ENCODE data around the gene ETV6.

Gene ETV6

GRCh38 chr12:11854011-11854499, 204.6 kb downstream of the ETV6 start:
- Mint-ChIP-seq H3K9me3 (no peaks in the 10 kb centered on the region), H3K4me1 (peaks cover 9% of the 10 kb centered on the region), H3K27ac (no peak overlapping the region)

GRCh38 chr12:11855983-11856374, 206.5 kb downstream of the ETV6 start:
- Mint-ChIP-seq H3K4me1 (peaks cover 9% of the 10 kb centered on the region), H3K27me3 (no peaks in the 10 kb centered on the region), H3K36me3 (peaks cover 49% of the 10 kb centered on the region), H3K9me3 (no peaks in the 10 kb centered on the region), H3K27ac (peak overlapping the region; percentile 28), H3K4me3 (peak overlapping the region; percentile 47)
- ATAC-seq (ENCODE audit: low read depth): no peak
- no peak for DNase-seq (ENCODE audit: low spot score in 2 of 2)

More at GRCh38 chr12:11854011-11854499, 204.6 kb downstream of the ETV6 start:
- ATAC-seq (ENCODE audit: low read depth): no peak
- peaks cover 45% of the 10 kb centered on the region for H3K36me3 Mint-ChIP-seq
- no peaks in the 10 kb centered on the region for H3K27me3 Mint-ChIP-seq
- no peak overlapping the region for H3K4me3 Mint-ChIP-seq
- no peak for DNase-seq (ENCODE audit: low spot score in 2 of 2)

GRCh38 chr12:11856971-11857370, 207.5 kb downstream of the ETV6 start:
- H3K36me3 Mint-ChIP-seq: peaks cover 54% of the 10 kb centered on the region
- no peaks in the 10 kb centered on the region for H3K9me3 Mint-ChIP-seq
- DNase-seq (ENCODE audit: low spot score in 2 of 2) (no peak), ATAC-seq (ENCODE audit: low read depth) (no peak)
- peak overlapping the region; percentile 28 for H3K27ac Mint-ChIP-seq
- no peak overlapping the region for H3K4me3 Mint-ChIP-seq
- no peaks in the 10 kb centered on the region for H3K27me3 Mint-ChIP-seq
- H3K4me1 Mint-ChIP-seq: peaks cover 12% of the 10 kb centered on the region

GRCh38 chr12:11859705-11860425, 210.4 kb downstream of the ETV6 start:
- Mint-ChIP-seq H3K9me3 (no peaks in the 10 kb centered on the region), H3K27ac (peak overlapping the region; percentile 60), H3K4me1 (peaks cover 20% of the 10 kb centered on the region), H3K27me3 (no peaks in the 10 kb centered on the region), H3K4me3 (no peak overlapping the region), H3K36me3 (peaks cover 64% of the 10 kb centered on the region)
- ATAC-seq (ENCODE audit: low read depth): no peak
- DNase-seq (ENCODE audit: low spot score in 2 of 2): no peak

GRCh38 chr12:11861155-11861863, 211.8 kb downstream of the ETV6 start:
- Mint-ChIP-seq H3K9me3 (peaks cover 8% of the 10 kb centered on the region), H3K27ac (peak overlapping the region; percentile 77), H3K36me3 (peaks cover 66% of the 10 kb centered on the region), H3K27me3 (no peaks in the 10 kb centered on the region), H3K4me3 (no peak overlapping the region), H3K4me1 (peaks cover 12% of the 10 kb centered on the region)
- no peak for DNase-seq (ENCODE audit: low spot score in 2 of 2)
- no peak for ATAC-seq (ENCODE audit: low read depth)

GRCh38 chr12:11861864-11862600, 212.6 kb downstream of the ETV6 start:
- Mint-ChIP-seq H3K36me3 (peaks cover 66% of the 10 kb centered on the region), H3K27ac (peak overlapping the region; percentile 87), H3K27me3 (no peaks in the 10 kb centered on the region), H3K4me1 (peaks cover 11% of the 10 kb centered on the region), H3K4me3 (no peak overlapping the region), H3K9me3 (peaks cover 11% of the 10 kb centered on the region)
- ATAC-seq (ENCODE audit: low read depth) (no peak), DNase-seq (ENCODE audit: low spot score in 2 of 2) (no peak)

GRCh38 chr12:11862798-11863197, 213.3 kb downstream of the ETV6 start:
- H3K27ac Mint-ChIP-seq: peak overlapping the region; percentile 87

GRCh38 chr12:11863478-11863906, 214.0 kb downstream of the ETV6 start:
- H3K4me1 Mint-ChIP-seq: peaks cover 11% of the 10 kb centered on the region
- H3K9me3 Mint-ChIP-seq: peaks cover 11% of the 10 kb centered on the region
- no peak overlapping the region for H3K4me3 Mint-ChIP-seq
- H3K27me3 Mint-ChIP-seq: no peaks in the 10 kb centered on the region
- peaks cover 63% of the 10 kb centered on the region for H3K36me3 Mint-ChIP-seq
- DNase-seq (ENCODE audit: low spot score in 2 of 2) (no peak), ATAC-seq (ENCODE audit: low read depth) (no peak)
- H3K27ac Mint-ChIP-seq: peak overlapping the region; percentile 87

More at GRCh38 chr12:11862798-11863197, 213.3 kb downstream of the ETV6 start:
- peaks cover 62% of the 10 kb centered on the region for H3K36me3 Mint-ChIP-seq
- DNase-seq (ENCODE audit: low spot score in 2 of 2) (no peak), ATAC-seq (ENCODE audit: low read depth) (no peak)
- H3K4me1 Mint-ChIP-seq: peaks cover 11% of the 10 kb centered on the region
- no peaks in the 10 kb centered on the region for H3K27me3 Mint-ChIP-seq
- no peak overlapping the region for H3K4me3 Mint-ChIP-seq
- peaks cover 11% of the 10 kb centered on the region for H3K9me3 Mint-ChIP-seq

- ATAC-seq (ENCODE audit: low read depth) (no peak), DNase-seq (ENCODE audit: low spot score in 2 of 2) (no peak)
- H3K36me3 Mint-ChIP-seq: peaks cover 59% of the 10 kb centered on the region
- H3K27me3 Mint-ChIP-seq: no peaks in the 10 kb centered on the region
- peak overlapping the region; percentile 35 for H3K27ac Mint-ChIP-seq
- peaks cover 11% of the 10 kb centered on the region for H3K4me1 Mint-ChIP-seq
- H3K9me3 Mint-ChIP-seq: peaks cover 11% of the 10 kb centered on the region
- H3K4me3 Mint-ChIP-seq: no peak overlapping the region
Observed at GRCh38 chr12:11863988-11864387, 214.5 kb downstream of the ETV6 start.

GRCh38 chr12:11865824-11866223, 216.3 kb downstream of the ETV6 start:
- Mint-ChIP-seq H3K4me3 (no peak overlapping the region), H3K36me3 (peaks cover 67% of the 10 kb centered on the region), H3K27ac (peak overlapping the region; percentile 26), H3K4me1 (peaks cover 11% of the 10 kb centered on the region), H3K9me3 (peaks cover 11% of the 10 kb centered on the region), H3K27me3 (no peaks in the 10 kb centered on the region)
- DNase-seq (ENCODE audit: low spot score in 2 of 2): no peak
- ATAC-seq (ENCODE audit: low read depth): no peak

GRCh38 chr12:11868027-11868426, 218.6 kb downstream of the ETV6 start:
- H3K27me3 Mint-ChIP-seq: no peaks in the 10 kb centered on the region

GRCh38 chr12:11869406-11869805, 219.9 kb downstream of the ETV6 start:
- Mint-ChIP-seq H3K4me3 (no peak overlapping the region), H3K4me1 (no peaks in the 10 kb centered on the region), H3K27ac (no peak overlapping the region), H3K9me3 (peaks cover 11% of the 10 kb centered on the region), H3K27me3 (no peaks in the 10 kb centered on the region), H3K36me3 (peaks cover 52% of the 10 kb centered on the region)
- DNase-seq (ENCODE audit: low spot score in 2 of 2) (no peak), ATAC-seq (ENCODE audit: low read depth) (no peak)

More at GRCh38 chr12:11868027-11868426, 218.6 kb downstream of the ETV6 start:
- Mint-ChIP-seq H3K4me3 (no peak overlapping the region), H3K4me1 (peaks cover 2% of the 10 kb centered on the region), H3K27ac (no peak overlapping the region), H3K9me3 (peaks cover 11% of the 10 kb centered on the region), H3K36me3 (peaks cover 63% of the 10 kb centered on the region)
- DNase-seq (ENCODE audit: low spot score in 2 of 2): no peak
- ATAC-seq (ENCODE audit: low read depth): no peak

GRCh38 chr12:11870041-11870451, 220.6 kb downstream of the ETV6 start:
- no peak for DNase-seq (ENCODE audit: low spot score in 2 of 2)
- Mint-ChIP-seq H3K4me3 (no peak overlapping the region), H3K36me3 (peaks cover 49% of the 10 kb centered on the region), H3K27me3 (no peaks in the 10 kb centered on the region), H3K9me3 (peaks cover 11% of the 10 kb centered on the region), H3K27ac (no peak overlapping the region), H3K4me1 (no peaks in the 10 kb centered on the region)
- no peak for ATAC-seq (ENCODE audit: low read depth)

- no peak for ATAC-seq (ENCODE audit: low read depth)
- peaks cover 2% of the 10 kb centered on the region for H3K4me1 Mint-ChIP-seq
- no peaks in the 10 kb centered on the region for H3K27me3 Mint-ChIP-seq
- H3K36me3 Mint-ChIP-seq: peaks cover 37% of the 10 kb centered on the region
- no peaks in the 10 kb centered on the region for H3K9me3 Mint-ChIP-seq
- H3K27ac Mint-ChIP-seq: no peak overlapping the region
- no peak overlapping the region for H3K4me3 Mint-ChIP-seq
- no peak for DNase-seq (ENCODE audit: low spot score in 2 of 2)
Observed at GRCh38 chr12:11872055-11872454, 222.6 kb downstream of the ETV6 start.
